OCI-LY1 (cell line): ENCODE measurements around the gene ALG1L2.
"Not testable (repeated sequence)": the region's sequence is repeated elsewhere in the genome, so short reads cannot be mapped to it uniquely, and the experiment has no call there.

Experiments used
- H2AFZ ChIP-seq: fragments of 200-600 bp; sonication (generic), shearing (Covaris generic); 2 replicates; pipeline ENCODE4 v1.6.0; 2014; ENCODE audit warnings: antibody characterized with exemption, mild to moderate bottlenecking, low read length
- H3F3A ChIP-seq: fragments of 200-600 bp; sonication (generic), shearing (Covaris generic); 2 replicates; pipeline ENCODE4 v1.6.0; 2014; ENCODE audit warnings: mild to moderate bottlenecking, antibody characterized with exemption, low read length, moderate library complexity; ENCODE audit not compliant: insufficient read depth
- H3K27ac ChIP-seq: fragments of 200-600 bp; sonication (generic); 2 replicates; pipeline ENCODE4 v1.5.1; 2014; ENCODE audit warnings: low read length, mixed run types, mild to moderate bottlenecking, low read depth; ENCODE audit not compliant: poor library complexity, severe bottlenecking
- H3K27me3 ChIP-seq: fragments of 200-600 bp; sonication (generic); 2 replicates; pipeline ENCODE4 v1.6.0; 2014; ENCODE audit warnings: antibody characterized with exemption, mild to moderate bottlenecking, low read length, moderate library complexity; ENCODE audit not compliant: insufficient read depth
- H3K36me3 ChIP-seq: fragments of 200-600 bp; sonication (generic); 2 replicates; pipeline ENCODE4 v1.6.1; 2014; ENCODE audit warnings: mild to moderate bottlenecking, antibody characterized with exemption, low read length, moderate library complexity, mixed read lengths; ENCODE audit not compliant: insufficient read depth
- H3K4me1 ChIP-seq: fragments of 200-600 bp; sonication (generic); 2 replicates; pipeline ENCODE4 v1.5.1; 2014; ENCODE audit warnings: mild to moderate bottlenecking, low read length, moderate library complexity; ENCODE audit not compliant: insufficient read depth, severe bottlenecking
- H3K4me2 ChIP-seq: fragments of 200-600 bp; sonication (generic), shearing (Covaris generic); 2 replicates; pipeline ENCODE4 v1.6.1; 2014; ENCODE audit warnings: low read length
- H3K4me3 ChIP-seq: fragments of 200-600 bp; sonication (generic); 2 replicates; pipeline ENCODE4 v1.5.1; 2014; ENCODE audit warnings: low read length, low read depth, mild to moderate bottlenecking, mixed read lengths; ENCODE audit not compliant: poor library complexity, severe bottlenecking
- H3K79me2 ChIP-seq: fragments of 200-600 bp; shearing (Covaris generic); 2 replicates; pipeline ENCODE4 v1.6.1; 2016; ENCODE audit warnings: mixed run types, low read length, mixed read lengths; ENCODE audit not compliant: insufficient read depth
- H3K9ac ChIP-seq: fragments of 200-600 bp; sonication (generic), shearing (Covaris generic); 2 replicates; pipeline ENCODE4 v1.6.1; 2014; ENCODE audit warnings: mild to moderate bottlenecking, low read length, mixed read lengths
- H3K9me2 ChIP-seq: fragments of 200-600 bp; sonication (generic), shearing (Covaris generic); 2 replicates; pipeline ENCODE4 v1.6.1; 2014; ENCODE audit warnings: low read depth, mild to moderate bottlenecking, low read length, mixed read lengths
- H3K9me3 ChIP-seq: fragments of 200-600 bp; shearing (Covaris generic); 2 replicates; pipeline ENCODE4 v1.6.1; 2014; ENCODE audit warnings: low read length, mixed read lengths
- H4K20me1 ChIP-seq: fragments of 200-600 bp; sonication (generic), shearing (Covaris generic); 2 replicates; pipeline ENCODE4 v1.6.0; 2016; ENCODE audit warnings: mild to moderate bottlenecking, low read length; ENCODE audit not compliant: insufficient read depth
- CTCF ChIP-seq: fragments of 200-600 bp; sonication (generic), shearing (Covaris generic); IDR thresholded peaks from 2 replicates; pipeline ENCODE4 v1.5.1; 2017; ENCODE audit warnings: mild to moderate bottlenecking, antibody characterized with exemption, low read length, moderate library complexity, mixed read lengths
- EZH2 ChIP-seq: fragments of 200-600 bp; sonication (generic), shearing (Covaris generic); IDR thresholded peaks from 2 replicates; pipeline ENCODE4 v1.8.0; 2017; ENCODE audit warnings: borderline replicate concordance, mixed run types, mild to moderate bottlenecking, antibody characterized with exemption, low read length, moderate library complexity, mixed read lengths

ALG1L2 gene

GRCh38 chr3:130044370-130044769, 37.3 kb upstream of the ALG1L2 start:
- TF ChIP-seq CTCF (no peak), EZH2 (no peak)
- H3K27ac ChIP-seq: no peak overlapping the region
- H2AFZ ChIP-seq: no peak overlapping the region
- no peaks in the 10 kb centered on the region for H3K4me1 ChIP-seq
- H3K79me2 ChIP-seq: no peaks in the 10 kb centered on the region
- H3K9ac ChIP-seq: no peak overlapping the region
- H3K27me3 ChIP-seq: no peaks in the 10 kb centered on the region
- no peaks in the 10 kb centered on the region for H3K9me2 ChIP-seq
- H3F3A ChIP-seq: no peaks in the 10 kb centered on the region
- H4K20me1 ChIP-seq: no peaks in the 10 kb centered on the region
- H3K36me3 ChIP-seq: no peaks in the 10 kb centered on the region
- H3K9me3 ChIP-seq: no peaks in the 10 kb centered on the region
- H3K4me2 ChIP-seq: no peak overlapping the region
- no peak overlapping the region for H3K4me3 ChIP-seq

DNA sequence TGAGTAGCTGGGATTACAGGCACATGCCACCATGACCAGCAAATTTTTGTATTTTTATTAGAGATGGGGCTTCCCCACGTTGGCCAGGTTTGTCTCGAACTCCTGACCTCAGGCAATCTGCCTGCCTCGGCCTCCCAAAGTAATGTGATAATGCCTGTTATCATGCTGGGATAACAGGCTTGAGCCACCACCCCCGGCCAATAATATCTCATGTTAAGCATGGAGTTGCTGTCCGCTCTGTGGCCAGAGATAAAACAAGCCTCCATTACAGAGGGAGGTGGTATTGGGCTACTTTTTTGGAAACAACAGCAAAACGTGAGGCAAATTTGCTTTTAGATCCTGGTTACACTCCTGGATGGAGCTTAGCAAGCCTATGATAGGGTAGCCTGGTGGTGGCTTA, 32.9 kb upstream of the ALG1L2 start:
- H3K27me3 ChIP-seq: no peaks in the 10 kb centered on the region
- TF ChIP-seq CTCF (no peak), EZH2 (no peak)
- no peaks in the 10 kb centered on the region for H3K79me2 ChIP-seq

DNA sequence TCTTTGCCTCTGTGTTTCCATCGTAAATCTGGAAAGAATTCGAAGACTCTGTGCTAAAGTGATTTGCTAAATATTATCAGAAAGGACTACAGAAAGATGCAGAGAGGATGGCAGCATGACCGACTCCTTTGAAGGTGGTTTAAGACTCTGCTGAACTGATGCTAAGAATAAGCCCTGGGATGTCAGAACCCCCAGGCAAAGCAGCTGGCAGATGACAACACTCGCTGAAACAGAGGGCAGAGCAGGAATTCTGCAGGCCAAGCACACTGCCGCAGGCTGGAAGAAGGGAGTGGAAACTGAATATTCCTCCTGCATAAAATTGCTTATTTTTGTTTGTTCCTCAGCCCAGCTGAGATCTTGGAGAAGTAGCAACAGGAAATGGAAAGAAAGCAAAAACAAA, 29.3 kb upstream of the ALG1L2 start:
- H3K9ac ChIP-seq, H4K20me1 ChIP-seq, H3K9me3 ChIP-seq, H3F3A ChIP-seq, H3K4me2 ChIP-seq, H3K9me2 ChIP-seq, H3K27ac ChIP-seq, H3K36me3 ChIP-seq, H3K4me3 ChIP-seq, H3K79me2 ChIP-seq, H2AFZ ChIP-seq, H3K4me1 ChIP-seq, H3K27me3 ChIP-seq: not testable (repeated sequence)

More for the DNA sequence above, 32.9 kb upstream of the ALG1L2 start:
- Histone ChIP-seq H4K20me1 (no peaks in the 10 kb centered on the region), H3K27ac (no peak overlapping the region), H3K9me2 (no peaks in the 10 kb centered on the region), H3K9ac (no peak overlapping the region), H2AFZ (no peak overlapping the region), H3K36me3 (no peaks in the 10 kb centered on the region), H3K9me3 (no peaks in the 10 kb centered on the region), H3K4me1 (no peaks in the 10 kb centered on the region), H3F3A (no peaks in the 10 kb centered on the region), H3K4me2 (no peak overlapping the region), H3K4me3 (no peak overlapping the region)

GRCh38 chr3:130052965-130053364, 28.7 kb upstream of the ALG1L2 start:
- H3K9ac ChIP-seq, H3K4me3 ChIP-seq, H3K4me2 ChIP-seq, H4K20me1 ChIP-seq, H3K9me3 ChIP-seq, H2AFZ ChIP-seq, H3K4me1 ChIP-seq, H3K79me2 ChIP-seq, H3F3A ChIP-seq, H3K9me2 ChIP-seq, H3K27me3 ChIP-seq, H3K36me3 ChIP-seq, H3K27ac ChIP-seq: not testable (repeated sequence)

DNA sequence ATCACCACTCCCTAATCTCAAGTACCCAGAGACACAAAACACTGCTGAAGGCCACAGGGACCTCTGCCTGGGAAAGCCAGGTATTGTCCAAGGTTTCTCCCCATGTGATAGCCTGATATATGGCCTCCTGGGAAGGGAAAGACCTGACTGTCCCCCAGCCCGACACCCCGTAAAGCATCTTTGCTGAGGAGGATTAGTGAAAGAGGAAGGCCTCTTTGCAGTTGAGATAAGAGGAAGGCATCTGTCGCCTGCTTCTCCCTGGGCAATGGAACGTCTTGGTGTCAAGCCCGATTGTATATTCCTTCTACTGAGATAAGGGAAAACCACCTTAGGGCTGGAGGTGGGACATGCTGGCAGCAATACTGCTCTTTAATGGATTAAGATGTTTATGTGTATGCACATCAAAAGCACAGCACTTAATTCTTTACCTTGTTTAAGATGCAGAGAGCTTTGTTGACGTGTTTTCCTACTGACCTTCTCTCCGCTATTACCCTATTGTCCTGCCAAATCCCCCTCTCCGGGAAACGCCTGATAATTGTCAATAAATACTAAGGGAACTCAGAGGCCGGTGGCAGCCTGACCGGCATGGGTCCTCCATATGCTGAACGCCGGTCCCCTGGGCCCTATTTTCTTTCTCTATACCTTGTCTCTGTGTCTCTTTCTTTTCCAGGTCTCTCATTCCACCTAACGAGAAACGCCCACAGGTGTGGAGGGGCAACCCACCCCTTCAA, 23.9 kb upstream of the ALG1L2 start:
- H3K27ac ChIP-seq, H4K20me1 ChIP-seq, H3K36me3 ChIP-seq, H3K4me2 ChIP-seq, H3K9me2 ChIP-seq, H3K9ac ChIP-seq, H3K79me2 ChIP-seq, H3K9me3 ChIP-seq, H3F3A ChIP-seq, H3K4me1 ChIP-seq, H3K27me3 ChIP-seq, H3K4me3 ChIP-seq, H2AFZ ChIP-seq: not testable (repeated sequence)

- not testable (repeated sequence) for H3K9me2 ChIP-seq, H3K9ac ChIP-seq, H3K9me3 ChIP-seq, H4K20me1 ChIP-seq, H3K4me3 ChIP-seq, H3K27ac ChIP-seq, H3K4me1 ChIP-seq, H3K79me2 ChIP-seq, H3K27me3 ChIP-seq, H3K4me2 ChIP-seq, H3F3A ChIP-seq, H3K36me3 ChIP-seq, H2AFZ ChIP-seq
Observed at GRCh38 chr3:130058267-130058657, 23.4 kb upstream of the ALG1L2 start.
